Left ventricle myocardium inferior (tissue), 1 donor: ENCODE measurements around the gene PRKCZ. TPM values are rescaled to one million over a fixed set of nuclear protein-coding genes. Genes with fewer than 3 reads are reported as not detected.
"Not testable (repeated sequence)": the region's sequence is repeated elsewhere in the genome, so short reads cannot be mapped to it uniquely, and the experiment has no call there.

Experiments used
- DNase-seq: peaks from one replicate; pipeline ENCODE4 v3.0.0-alpha.2; 2020
- H3K27ac ChIP-seq: fragments of 200-600 bp; replicated peaks from 2 replicates; pipeline ENCODE4 v1.8.0; 2021
- H3K27me3 ChIP-seq: fragments of 200-600 bp; 2 replicates; pipeline ENCODE4 v1.8.0; 2021; ENCODE audit warnings: low read depth
- H3K36me3 ChIP-seq: fragments of 200-600 bp; 2 replicates; pipeline ENCODE4 v1.8.0; 2021
- H3K4me1 ChIP-seq: fragments of 200-600 bp; 2 replicates; pipeline ENCODE4 v1.8.0; 2021
- H3K4me3 ChIP-seq: fragments of 200-600 bp; 2 replicates; pipeline ENCODE4 v1.8.0; 2021; ENCODE audit warnings: mild to moderate bottlenecking, moderate library complexity
- H3K9me3 ChIP-seq: fragments of 200-600 bp; replicated peaks from 2 replicates; pipeline ENCODE4 v1.8.0; 2021
- CTCF ChIP-seq: fragments of 200-600 bp; IDR thresholded peaks from 2 replicates; pipeline ENCODE4 v1.8.0; 2021; ENCODE audit warnings: antibody characterized with exemption, mild to moderate bottlenecking, borderline replicate concordance
- intact Hi-C: fragments of 100-400 bp; cut with micrococcal nuclease; formaldehyde crosslinking; loops from one replicate; pipeline ENCODE4 v1.11.0; 2022
- total RNA-seq: library from RNA; stranded (reverse); fragmentation: NEBNext Ultra II Directional; extraction: Animal tissue kit (Norgen Biotek cat#: 25700); gene quantifications from one replicate; pipeline ENCODE4 v1.2.1, GENCODE V29; 2021
- donor health status: DM: no; HTN: yes; CAD: no; lungs with severe emphysema.

Gene PRKCZ
- total RNA-seq, 1 donor from 2014 or later = 19.1 TPM

GRCh38 chr1:2135941-2136340 lies 85.7 kb downstream of the PRKCZ start:
- Histone ChIP-seq H3K9me3 (no peaks in the 10 kb centered on the region), H3K27ac (peak overlapping the region; percentile 86), H3K4me1 (peaks cover 50% of the 10 kb centered on the region), H3K4me3 (no peak overlapping the region), H3K36me3 (no peaks in the 10 kb centered on the region), H3K27me3 (no peaks in the 10 kb centered on the region)
- peak; percentile 11 for DNase-seq
- intact Hi-C loops = no loop called here
- no peak for TF ChIP-seq CTCF

GRCh38 chr1:2136386-2137235 lies 86.4 kb downstream of the PRKCZ start:
- Histone ChIP-seq H3K36me3 (no peaks in the 10 kb centered on the region), H3K4me1 (peaks cover 50% of the 10 kb centered on the region), H3K4me3 (no peak overlapping the region), H3K27me3 (no peaks in the 10 kb centered on the region), H3K9me3 (no peaks in the 10 kb centered on the region), H3K27ac (peak overlapping the region; percentile 86)
- intact Hi-C loops = no loop called here
- TF ChIP-seq CTCF = no peak
- DNase-seq = peak; percentile 10

- Histone ChIP-seq H3K27ac (no peak overlapping the region), H3K4me3 (no peak overlapping the region), H3K36me3 (no peaks in the 10 kb centered on the region), H3K9me3 (no peaks in the 10 kb centered on the region), H3K4me1 (peaks cover 43% of the 10 kb centered on the region), H3K27me3 (no peaks in the 10 kb centered on the region)
- TF ChIP-seq CTCF = no peak
- peak; percentile 9 for DNase-seq
- intact Hi-C loops = no loop called here
Observed at GRCh38 chr1:2137257-2138121, 87.3 kb downstream of the PRKCZ start.

- H3K4me3 ChIP-seq, H3K27me3 ChIP-seq, H3K36me3 ChIP-seq, intact Hi-C loops, H3K9me3 ChIP-seq, H3K27ac ChIP-seq: not testable (repeated sequence)
- peak; percentile 8 for DNase-seq
- H3K4me1 ChIP-seq = peaks cover 30% of the 10 kb centered on the region
Observed at GRCh38 chr1:2139156-2139555, 88.9 kb downstream of the PRKCZ start.

- H3K4me1 ChIP-seq = peaks cover 13% of the 10 kb centered on the region
- intact Hi-C loops = no loop called here
- peak; percentile 12 for DNase-seq
- peaks cover under 1% of the 10 kb centered on the region for H3K36me3 ChIP-seq
- H3K27me3 ChIP-seq = no peaks in the 10 kb centered on the region
- H3K9me3 ChIP-seq = no peaks in the 10 kb centered on the region
- H3K4me3 ChIP-seq = no peak overlapping the region
- no peak for TF ChIP-seq CTCF
- no peak overlapping the region for H3K27ac ChIP-seq
Observed at GRCh38 chr1:2141025-2141424, 90.8 kb downstream of the PRKCZ start.
